HL-60/S4 treated with phorbol 12-myristate 13-acetate at 8.2 ng/mL for 4 days and 3 days (cell line): ENCODE results near the gene FOXD4L6.
"Not testable (repeated sequence)": the region's sequence is repeated elsewhere in the genome, so short reads cannot be mapped to it uniquely, and the experiment has no call there.

ENCODE experiments used
- in situ Hi-C: fragments of 300-500 bp; cut with MboI; formaldehyde crosslinking; loops from 2 replicates; pipeline ENCODE4 v1.15.0; 2022; ENCODE audit warnings: low sequenced_read_pairs

The FOXD4L6 gene

DNA sequence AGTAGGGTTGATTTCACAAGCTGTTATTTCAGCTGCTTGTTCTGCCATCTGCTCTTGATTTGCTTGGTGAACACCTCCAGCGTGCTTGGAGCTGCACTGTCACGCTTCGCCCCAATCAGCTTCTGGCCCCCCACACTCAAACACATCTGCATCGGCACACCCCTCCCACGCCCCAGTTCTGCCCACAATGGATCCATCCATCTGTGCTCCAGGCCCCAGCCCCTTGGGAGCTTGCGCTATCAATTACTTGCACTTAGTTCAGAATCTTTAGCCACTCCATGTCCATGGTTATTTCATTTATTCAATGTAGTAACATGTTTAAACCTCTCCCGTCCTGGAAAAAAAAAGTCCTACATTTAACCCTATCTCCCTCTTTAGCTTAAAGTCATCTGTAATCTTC, 28.0 kb downstream of the FOXD4L6 start:
- in situ Hi-C loops: not testable (repeated sequence)

DNA sequence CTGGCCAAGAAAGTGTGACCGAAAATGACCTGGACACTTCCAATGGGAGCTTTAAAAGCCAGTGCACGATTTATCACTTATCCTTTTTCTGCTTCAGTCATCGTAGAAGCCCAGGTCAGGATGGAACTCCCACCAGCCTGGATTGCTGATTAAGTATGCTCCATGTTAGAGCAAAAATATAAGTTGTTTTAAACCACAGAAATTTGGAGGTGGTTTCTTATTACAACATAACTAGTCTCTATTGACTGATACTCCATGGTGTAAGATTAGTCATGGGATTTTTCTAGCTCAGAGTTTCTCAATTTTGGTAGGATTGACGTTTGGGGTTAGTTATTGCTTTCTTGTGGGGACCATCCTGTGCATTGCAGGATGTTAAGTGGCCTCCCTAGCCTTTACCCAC, 29.7 kb downstream of the FOXD4L6 start:
- in situ Hi-C loops: not testable (repeated sequence)

DNA sequence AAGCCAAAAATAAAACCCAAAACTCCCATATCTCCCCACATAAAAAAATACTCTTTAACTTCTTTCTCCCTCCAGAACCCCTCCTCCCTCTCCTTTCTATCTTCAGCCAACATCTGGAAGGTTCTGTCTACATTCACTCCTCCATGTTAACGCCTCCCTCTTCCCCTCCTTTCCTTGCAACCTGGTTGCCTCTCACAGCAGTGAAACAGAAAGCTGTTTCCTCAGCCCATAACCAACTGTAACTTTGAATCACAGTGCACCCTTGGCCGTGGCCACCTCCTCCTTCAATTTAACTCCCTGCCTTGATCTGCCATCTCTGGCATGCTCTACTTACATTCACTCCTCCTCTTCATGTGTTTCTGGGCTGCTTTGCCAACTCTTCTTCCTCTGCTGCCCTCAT, 33.4 kb downstream of the FOXD4L6 start:
- in situ Hi-C loops: not testable (repeated sequence)

DNA sequence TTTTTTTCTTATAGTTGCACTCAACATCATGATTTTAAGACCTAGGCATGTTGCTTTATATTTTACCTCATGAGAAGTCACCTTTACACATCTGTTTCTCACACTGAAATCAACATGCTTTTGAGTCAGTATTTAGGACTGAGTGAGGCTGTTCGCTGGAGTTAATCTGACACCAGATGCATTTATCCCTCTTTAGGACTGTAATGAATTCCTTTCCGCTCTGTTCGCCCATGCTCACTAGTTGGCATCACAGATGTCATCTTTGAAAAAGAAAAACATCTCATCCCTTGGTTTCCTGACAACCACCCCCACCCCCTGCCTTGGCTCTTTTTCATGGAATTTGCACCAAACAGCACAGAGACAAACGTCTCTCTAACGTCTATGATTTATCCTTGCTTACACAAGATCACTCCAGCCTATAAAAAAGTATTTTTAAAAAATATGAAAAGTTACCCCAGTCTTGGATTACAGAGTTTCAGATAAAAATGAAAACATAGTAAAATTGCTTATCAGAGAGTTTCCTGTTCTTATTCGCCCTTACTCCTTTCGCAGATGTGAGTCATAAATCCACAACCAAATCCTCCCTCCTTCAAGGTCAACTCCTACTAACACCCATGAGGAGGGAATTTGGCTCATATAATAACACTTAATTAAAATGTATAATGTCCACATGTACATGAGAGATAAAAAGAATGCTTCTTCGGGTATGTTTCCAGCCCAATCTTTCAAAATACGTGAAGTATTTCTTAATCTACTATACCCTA, 34.3 kb downstream of the FOXD4L6 start:
- in situ Hi-C loops: not testable (repeated sequence)

DNA sequence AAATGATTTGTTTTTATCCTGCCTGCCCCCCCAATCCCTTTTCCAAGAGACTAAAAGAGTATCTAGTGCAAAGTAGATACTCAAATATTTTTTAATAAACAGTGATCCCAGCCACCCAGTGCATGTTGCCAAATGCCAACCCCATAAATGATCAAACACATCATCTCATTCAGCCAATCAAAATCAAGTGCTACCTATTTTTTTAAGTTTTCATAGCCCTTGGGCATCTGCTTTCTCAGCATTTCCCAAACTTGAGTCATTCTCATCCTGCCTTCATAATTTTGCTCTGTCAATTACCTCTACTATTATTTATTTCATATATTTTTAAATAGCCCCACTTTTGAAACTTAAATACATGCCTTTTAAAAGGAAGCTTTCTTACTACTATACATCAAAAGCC, 37.6 kb downstream of the FOXD4L6 start:
- in situ Hi-C loops: not testable (repeated sequence)

DNA sequence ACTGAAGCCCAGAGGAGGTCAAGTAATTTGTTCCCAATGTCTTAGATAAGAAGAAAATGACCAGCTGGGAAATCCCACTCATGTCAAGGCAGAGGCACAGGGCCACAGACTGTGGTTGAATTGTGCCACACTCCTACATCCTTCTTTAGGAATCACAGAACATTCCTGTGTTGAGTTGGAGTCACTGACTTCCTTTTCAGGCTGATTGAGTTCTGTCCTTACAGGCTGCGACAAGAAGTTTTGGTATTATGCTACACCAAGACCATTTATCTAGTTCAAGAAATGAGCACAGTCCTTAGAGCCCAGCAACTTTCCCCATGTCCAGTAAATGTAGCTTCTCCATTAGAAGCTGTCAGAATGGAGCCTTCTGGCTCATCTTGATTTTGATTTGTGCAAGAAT, 38.1 kb downstream of the FOXD4L6 start:
- in situ Hi-C loops: not testable (repeated sequence)

DNA sequence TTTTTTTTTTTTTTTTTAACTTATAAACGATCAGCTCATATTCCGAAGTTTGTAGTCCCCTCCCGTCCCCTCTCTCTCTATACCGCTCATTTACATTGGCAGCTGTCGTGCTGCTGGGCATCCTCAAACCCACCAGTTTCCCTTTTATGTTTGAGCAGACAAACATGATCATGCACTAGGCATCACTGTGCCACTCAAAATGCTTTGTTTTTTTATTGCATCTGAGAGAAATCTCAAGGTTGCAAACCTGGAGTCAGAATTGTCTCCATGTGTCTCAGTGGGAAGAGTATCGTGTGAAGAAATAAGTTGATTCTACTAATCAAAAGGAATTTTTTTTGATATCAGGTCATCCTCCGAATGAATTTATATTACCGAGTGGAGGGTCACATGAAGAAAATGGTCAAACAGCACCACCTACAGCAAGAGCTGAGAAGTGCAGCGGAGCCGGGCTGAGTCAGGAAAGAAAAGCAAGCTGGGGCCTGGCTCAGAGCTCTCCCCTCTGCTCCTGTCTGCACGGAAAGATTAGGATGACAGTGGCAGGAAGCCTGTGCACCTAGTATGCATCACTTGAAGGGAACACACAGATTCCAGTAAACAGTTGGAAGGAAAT, 39.9 kb downstream of the FOXD4L6 start:
- in situ Hi-C loops: not testable (repeated sequence)

DNA sequence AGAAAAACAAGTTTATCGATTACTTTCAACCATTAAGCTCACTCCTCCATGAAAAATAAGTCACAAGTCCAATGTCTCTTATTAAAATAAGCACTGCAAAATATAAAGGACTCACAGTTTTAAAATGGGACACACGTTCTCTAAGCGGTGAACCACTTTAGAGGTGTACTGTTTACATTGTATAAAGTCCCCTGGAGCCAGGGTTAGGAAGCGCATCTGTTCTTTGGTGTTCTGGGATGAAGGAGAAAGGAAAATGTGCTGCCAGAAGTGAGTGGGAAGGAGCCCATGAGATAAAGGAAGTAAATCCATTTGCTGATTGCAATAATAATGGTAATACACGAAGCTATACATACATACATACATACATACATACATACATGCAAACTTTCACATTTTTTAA, 40.6 kb downstream of the FOXD4L6 start:
- in situ Hi-C loops: not testable (repeated sequence)

DNA sequence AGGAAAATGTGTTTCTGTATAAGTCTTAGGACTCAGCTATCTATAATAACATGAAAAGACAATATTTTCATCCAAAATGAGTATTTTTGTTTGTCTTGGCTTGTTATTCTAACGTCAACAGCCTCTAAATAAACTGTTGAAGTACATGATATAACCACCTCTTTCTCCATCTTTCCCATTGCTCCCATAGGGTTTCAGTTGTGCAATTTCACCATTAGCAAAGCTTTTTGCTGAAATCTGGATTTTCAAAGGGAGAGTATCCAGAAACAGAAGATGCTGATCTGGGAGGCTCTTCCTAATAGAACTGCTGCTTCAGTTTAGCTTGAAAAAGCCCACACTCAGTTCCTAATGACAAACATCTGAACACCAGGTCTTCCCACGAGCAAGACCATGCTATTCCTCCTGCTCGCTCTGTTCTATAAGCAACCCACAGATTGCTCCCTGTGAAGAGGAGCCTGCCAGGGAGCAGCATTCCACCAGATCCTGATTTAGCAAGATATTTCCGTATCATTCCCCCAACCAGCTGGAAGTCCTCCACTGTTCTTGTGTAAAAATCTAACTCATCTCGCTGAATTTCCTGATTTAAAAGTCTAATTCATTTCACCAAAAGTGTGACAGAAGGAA, 41.2 kb downstream of the FOXD4L6 start:
- in situ Hi-C loops: not testable (repeated sequence)

DNA sequence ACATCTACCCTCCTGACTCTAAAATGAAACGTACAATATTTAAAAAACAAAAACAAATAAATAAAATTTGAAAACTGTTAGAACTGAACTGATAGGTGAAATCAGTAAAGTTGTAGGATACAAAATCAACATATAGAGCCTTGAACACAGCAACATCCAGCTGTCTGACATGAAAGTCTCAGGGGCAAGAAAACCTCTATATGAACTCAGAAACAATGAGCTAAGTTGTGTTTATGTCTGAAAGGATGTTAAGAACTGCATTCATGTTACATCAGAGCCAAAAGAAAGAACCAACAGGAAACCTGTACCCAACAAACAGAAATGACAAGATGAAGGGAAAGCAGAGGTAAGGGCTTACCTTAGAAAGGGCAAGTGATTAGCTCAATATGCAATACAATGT, 41.8 kb downstream of the FOXD4L6 start:
- in situ Hi-C loops: not testable (repeated sequence)

DNA sequence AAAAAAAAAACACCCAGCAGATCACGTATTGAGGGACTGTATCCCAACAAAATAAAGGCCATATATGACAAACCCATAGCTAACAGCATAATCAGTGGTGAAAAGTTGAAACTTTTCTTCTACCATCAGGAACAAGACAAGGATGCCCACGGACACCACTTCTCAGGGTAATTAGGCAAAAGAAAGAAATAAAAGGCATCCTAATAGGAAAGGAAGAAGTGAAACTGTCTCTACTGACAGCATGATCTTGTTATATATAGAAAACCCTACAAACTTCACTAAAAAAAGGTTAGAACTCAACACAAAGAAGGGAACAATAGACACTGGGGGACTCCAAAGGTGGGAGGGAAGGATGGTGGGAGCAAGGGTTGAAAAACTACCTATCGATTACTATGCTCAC, 42.3 kb downstream of the FOXD4L6 start:
- in situ Hi-C loops: not testable (repeated sequence)

DNA sequence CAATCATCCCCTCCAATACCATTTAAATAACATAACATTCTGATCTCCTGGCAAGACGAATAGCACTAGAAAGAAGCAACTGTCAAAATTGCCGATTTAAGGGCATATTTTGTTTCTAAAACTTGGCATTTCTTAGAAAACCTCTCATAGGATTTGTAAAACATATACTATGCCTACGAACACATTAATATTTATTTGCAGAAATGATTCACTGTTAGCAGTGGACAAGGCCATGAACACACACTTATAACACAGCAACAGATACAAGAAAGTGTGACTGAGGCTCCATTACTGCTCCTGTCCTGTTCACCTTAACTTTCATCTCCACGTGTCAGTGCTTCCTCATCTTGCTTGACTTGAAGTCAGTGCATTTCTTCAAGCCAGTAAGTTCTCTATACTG, 46.1 kb downstream of the FOXD4L6 start:
- in situ Hi-C loops: not testable (repeated sequence)

DNA sequence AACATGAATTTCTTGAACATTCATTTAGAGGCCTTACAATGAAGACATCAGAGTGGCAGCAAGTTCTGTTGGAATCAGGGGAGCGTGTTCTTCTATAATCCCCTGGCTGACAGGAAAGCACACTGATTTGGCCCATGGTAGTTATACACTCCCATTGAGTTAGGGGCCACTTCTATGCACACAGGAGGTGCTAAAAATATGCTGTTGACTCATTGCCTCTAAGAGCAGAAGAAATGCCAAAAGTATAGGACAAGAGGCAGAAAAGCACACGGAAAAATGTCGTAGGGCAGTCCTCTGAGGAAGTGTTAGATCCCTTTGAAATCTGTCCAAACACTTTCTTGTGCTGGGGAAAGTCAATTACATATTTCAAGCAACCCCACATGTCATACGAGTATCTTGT, 49.0 kb downstream of the FOXD4L6 start:
- in situ Hi-C loops: not testable (repeated sequence)

DNA sequence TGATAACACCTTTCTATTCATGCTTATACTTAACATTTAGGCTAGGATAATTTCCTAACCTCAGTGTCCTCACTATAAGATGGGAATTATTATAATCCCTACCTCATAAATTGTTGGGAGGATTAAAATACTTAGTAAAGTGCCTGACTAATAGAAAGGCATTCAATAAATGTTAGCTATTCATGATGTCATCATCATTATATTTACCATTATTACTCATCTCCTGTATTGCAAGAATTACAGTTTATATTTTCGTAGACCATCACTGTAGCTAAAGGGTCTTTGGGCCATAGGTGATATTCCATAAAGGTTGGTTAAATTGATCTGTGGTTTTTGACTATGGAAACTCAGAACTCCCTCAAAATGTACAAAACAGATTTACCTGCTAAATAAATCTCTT, 50.9 kb downstream of the FOXD4L6 start:
- in situ Hi-C loops: not testable (repeated sequence)
